ENCODE data around the gene CREB5. TPM values are rescaled to one million over a fixed set of nuclear protein-coding genes. Genes with fewer than 3 reads are reported as not detected.

The CREB5 gene
- polyA plus RNA-seq, 1 donor from 2014 or later, result 1.3 TPM

DNA sequence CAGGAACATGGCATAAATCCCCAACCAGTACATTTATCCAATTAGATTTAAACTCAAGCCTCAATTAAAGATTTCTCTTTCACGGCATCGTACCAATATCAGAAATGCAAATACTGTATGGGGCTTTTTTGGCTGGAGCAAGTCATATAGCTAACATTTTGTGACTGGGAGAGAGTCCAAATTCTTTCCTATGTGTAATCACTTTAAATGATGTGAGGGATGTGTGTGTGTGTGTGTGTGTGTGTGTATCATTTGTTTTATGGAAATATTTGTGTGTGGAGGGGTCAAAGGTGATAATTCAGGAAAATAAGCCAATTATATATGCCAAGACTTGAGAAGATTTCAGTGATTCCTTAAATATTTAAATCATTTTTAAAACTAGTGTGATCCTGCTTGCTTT, 349.2 kb downstream of the CREB5 start:
- Mint-ChIP-seq H3K27me3 (peaks cover 5% of the 10 kb centered on the region), H3K36me3 (no peaks in the 10 kb centered on the region), H3K4me1 (no peaks in the 10 kb centered on the region), H3K27ac (no peak overlapping the region), H3K9me3 (no peaks in the 10 kb centered on the region), H3K4me3 (no peak overlapping the region)

GRCh38 chr7:28762651-28763050, 350.3 kb downstream of the CREB5 start:
- Mint-ChIP-seq H3K9me3 (no peaks in the 10 kb centered on the region), H3K36me3 (no peaks in the 10 kb centered on the region), H3K4me3 (no peak overlapping the region), H3K27me3 (peaks cover 5% of the 10 kb centered on the region), H3K4me1 (no peaks in the 10 kb centered on the region), H3K27ac (no peak overlapping the region)

DNA sequence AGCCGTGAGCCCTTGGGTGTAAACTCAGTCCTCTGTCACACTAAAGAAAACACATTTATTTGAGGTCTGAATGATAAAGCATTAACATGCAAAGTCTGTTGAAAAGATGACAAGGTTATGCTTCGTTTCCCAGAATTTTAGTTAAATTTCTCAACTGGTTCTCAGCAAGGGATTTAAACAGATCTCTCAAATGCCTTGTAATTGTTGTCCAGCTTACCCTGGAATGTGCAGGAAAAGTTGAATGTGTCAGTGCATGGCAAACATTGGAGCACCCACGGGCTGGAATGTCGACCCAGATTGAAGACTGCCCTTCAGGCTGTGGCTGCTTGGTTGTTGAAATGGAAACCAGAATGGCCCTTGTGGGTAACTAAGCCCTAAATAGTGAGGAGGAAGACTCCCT, 354.0 kb downstream of the CREB5 start:
- Mint-ChIP-seq H3K4me3 (no peak overlapping the region), H3K9me3 (peaks cover 0 to 3% (median 0%) of the 10 kb centered on the region in 3 donors), H3K27ac (no peak overlapping the region), H3K4me1 (no peaks in the 10 kb centered on the region), H3K36me3 (no peaks in the 10 kb centered on the region), H3K27me3 (peaks cover 4% of the 10 kb centered on the region)

- H3K4me1 Mint-ChIP-seq, result no peaks in the 10 kb centered on the region
- H3K36me3 Mint-ChIP-seq, result no peaks in the 10 kb centered on the region
- peaks cover 4% of the 10 kb centered on the region for H3K27me3 Mint-ChIP-seq
- H3K9me3 Mint-ChIP-seq, result peaks cover 0 to 3% (median 0%) of the 10 kb centered on the region in 3 donors
- no peak overlapping the region for H3K4me3 Mint-ChIP-seq
- no peak overlapping the region for H3K27ac Mint-ChIP-seq
These were observed 355.0 kb downstream of the CREB5 start for GRCh38 chr7:28767356-28767755.

DNA sequence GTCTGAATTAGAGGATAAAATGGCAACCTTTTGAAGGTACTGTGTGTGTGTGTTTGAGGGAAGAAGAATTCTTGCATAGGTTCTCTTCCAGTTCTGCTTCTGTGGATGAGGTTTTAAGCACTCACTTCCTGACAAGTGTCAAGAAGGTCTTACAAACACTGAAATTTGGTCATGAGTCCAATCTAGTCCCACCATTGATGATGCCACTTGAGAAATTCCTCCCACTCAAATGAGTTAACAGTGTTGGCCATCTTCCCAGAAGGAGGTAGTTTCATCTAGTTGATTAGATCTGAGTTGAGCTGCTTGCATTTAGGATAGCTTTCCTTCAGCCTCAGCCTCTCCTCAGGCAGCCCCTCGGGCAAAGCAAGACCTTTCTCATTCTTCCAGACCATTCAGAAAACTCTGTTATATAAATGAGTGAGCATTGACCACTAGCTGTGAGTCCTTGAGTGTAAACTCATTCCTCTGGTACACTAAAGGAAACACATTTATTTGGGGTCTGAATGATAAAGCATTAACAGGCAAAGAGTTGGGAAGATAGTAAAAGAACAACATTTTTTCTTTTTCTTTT, 356.3 kb downstream of the CREB5 start:
- Mint-ChIP-seq H3K27me3 (peaks cover 2% of the 10 kb centered on the region), H3K36me3 (no peaks in the 10 kb centered on the region), H3K9me3 (peaks cover 0 to 3% (median 0%) of the 10 kb centered on the region in 3 donors), H3K4me1 (peaks cover 0 to 2% (median 0%) of the 10 kb centered on the region in 3 donors), H3K4me3 (no peak overlapping the region), H3K27ac (no peak overlapping the region)

- no peaks in the 10 kb centered on the region for H3K27me3 Mint-ChIP-seq
- peaks cover 0 to 2% (median 0%) of the 10 kb centered on the region in 3 donors for H3K4me1 Mint-ChIP-seq
- H3K27ac Mint-ChIP-seq, result no peak overlapping the region
- peaks cover 3% of the 10 kb centered on the region for H3K36me3 Mint-ChIP-seq
- H3K9me3 Mint-ChIP-seq, result peaks cover 0 to 3% (median 0%) of the 10 kb centered on the region in 3 donors
- H3K4me3 Mint-ChIP-seq, result no peak overlapping the region
These were observed 359.7 kb downstream of the CREB5 start for GRCh38 chr7:28771906-28772622.

- no peak overlapping the region for H3K27ac Mint-ChIP-seq
- no peaks in the 10 kb centered on the region for H3K27me3 Mint-ChIP-seq
- peaks cover 3% of the 10 kb centered on the region for H3K36me3 Mint-ChIP-seq
- peaks cover 0 to 3% (median 0%) of the 10 kb centered on the region in 3 donors for H3K9me3 Mint-ChIP-seq
- H3K4me1 Mint-ChIP-seq, result peaks cover 0 to 2% (median 0%) of the 10 kb centered on the region in 3 donors
- H3K4me3 Mint-ChIP-seq, result no peak overlapping the region
These were observed 361.3 kb downstream of the CREB5 start for GRCh38 chr7:28773423-28774145.

GRCh38 chr7:28774261-28774988, 362.1 kb downstream of the CREB5 start:
- peaks cover 0 to 2% (median 0%) of the 10 kb centered on the region in 3 donors for H3K4me1 Mint-ChIP-seq
- H3K27ac Mint-ChIP-seq, result no peak overlapping the region
- H3K27me3 Mint-ChIP-seq, result no peaks in the 10 kb centered on the region
- no peak overlapping the region for H3K4me3 Mint-ChIP-seq
- H3K9me3 Mint-ChIP-seq, result peaks cover 0 to 3% (median 0%) of the 10 kb centered on the region in 3 donors
- peaks cover 3% of the 10 kb centered on the region for H3K36me3 Mint-ChIP-seq

- H3K27ac Mint-ChIP-seq, result no peak overlapping the region
- peaks cover 0 to 2% (median 0%) of the 10 kb centered on the region in 3 donors for H3K9me3 Mint-ChIP-seq
- peaks cover 3% of the 10 kb centered on the region for H3K36me3 Mint-ChIP-seq
- H3K27me3 Mint-ChIP-seq, result no peaks in the 10 kb centered on the region
- H3K4me1 Mint-ChIP-seq, result peaks cover 2 to 9% (median 7%) of the 10 kb centered on the region in 3 donors
- no peak overlapping the region for H3K4me3 Mint-ChIP-seq
These were observed 364.3 kb downstream of the CREB5 start for GRCh38 chr7:28776463-28777157.

- H3K9me3 Mint-ChIP-seq, result peaks cover 0 to 2% (median 0%) of the 10 kb centered on the region in 3 donors
- H3K4me3 Mint-ChIP-seq, result no peak overlapping the region
These were observed 366.5 kb downstream of the CREB5 start for GRCh38 chr7:28778786-28779185.

GRCh38 chr7:28779954-28780353, 367.6 kb downstream of the CREB5 start:
- Mint-ChIP-seq H3K36me3 (no peaks in the 10 kb centered on the region), H3K4me1 (peaks cover 19 to 25% (median 20%) of the 10 kb centered on the region in 3 donors), H3K4me3 (no peak overlapping the region), H3K9me3 (peaks cover 0 to 2% (median 0%) of the 10 kb centered on the region in 3 donors), H3K27me3 (no peaks in the 10 kb centered on the region), H3K27ac (no peak overlapping the region)

More at GRCh38 chr7:28778786-28779185, 366.5 kb downstream of the CREB5 start:
- peaks cover 14 to 25% (median 20%) of the 10 kb centered on the region in 3 donors for H3K4me1 Mint-ChIP-seq
- H3K27me3 Mint-ChIP-seq, result no peaks in the 10 kb centered on the region
- peaks cover 3% of the 10 kb centered on the region for H3K36me3 Mint-ChIP-seq
- H3K27ac Mint-ChIP-seq, result no peak overlapping the region

DNA sequence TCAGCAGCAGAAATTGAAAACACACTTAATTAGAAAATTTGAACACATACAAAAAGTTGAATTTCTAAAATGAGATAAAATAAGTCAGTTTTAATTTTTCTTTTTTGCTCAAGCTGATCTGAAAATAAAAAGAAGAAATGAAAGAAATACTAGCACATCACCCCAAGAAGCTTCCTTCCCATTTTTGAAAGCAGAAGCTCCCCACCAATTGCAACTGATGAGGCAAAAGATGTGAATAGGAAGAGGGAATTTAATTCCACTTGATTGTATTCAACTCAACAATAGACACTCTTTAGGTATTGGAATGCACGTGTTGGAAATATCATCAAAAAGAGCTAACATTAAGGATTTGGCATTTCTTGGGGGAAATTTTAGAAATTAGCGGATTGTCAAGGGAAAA, 370.0 kb downstream of the CREB5 start:
- Mint-ChIP-seq H3K27ac (no peak overlapping the region), H3K4me3 (peak overlapping the region in 2 of 4 donors; percentile 59 to 87), H3K4me1 (peaks cover 22 to 37% (median 29%) of the 10 kb centered on the region in 3 donors), H3K27me3 (no peaks in the 10 kb centered on the region), H3K9me3 (peaks cover 0 to 2% (median 0%) of the 10 kb centered on the region in 3 donors), H3K36me3 (no peaks in the 10 kb centered on the region)

DNA sequence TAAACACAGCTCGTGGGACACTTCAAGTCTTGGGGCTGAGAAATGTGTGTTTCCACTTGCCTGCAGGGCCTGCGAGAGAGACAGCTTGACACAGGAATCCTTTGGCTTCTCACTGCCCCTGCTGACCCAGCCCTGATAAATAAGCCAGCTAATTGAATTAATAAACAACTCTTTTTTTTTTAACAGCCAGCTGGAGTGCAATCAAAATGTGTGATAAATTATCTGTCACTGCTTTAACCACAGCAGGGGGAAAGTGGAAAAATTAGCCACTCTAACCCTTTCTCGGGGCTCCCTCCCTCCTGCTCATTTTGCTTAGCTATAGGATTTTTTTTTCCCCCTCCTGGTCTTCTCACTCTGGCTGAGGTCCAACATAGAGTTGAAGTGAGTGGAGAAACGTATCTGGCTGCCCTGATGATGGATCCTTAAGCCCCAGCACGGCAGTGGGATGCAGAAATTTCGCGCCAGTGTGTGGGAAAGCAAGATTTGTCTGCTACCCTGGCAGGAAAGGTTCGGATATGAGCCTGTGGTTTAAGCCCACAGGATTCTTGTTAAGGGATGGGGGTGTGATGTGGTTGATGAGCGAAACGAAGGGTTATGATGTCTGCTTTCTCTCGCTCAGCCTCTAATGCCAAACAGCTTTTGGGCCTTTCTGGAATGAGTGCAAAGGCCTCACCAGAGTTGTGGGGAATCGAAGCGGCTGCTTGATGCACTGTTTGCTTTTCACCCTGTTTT, 372.0 kb downstream of the CREB5 start:
- Mint-ChIP-seq H3K27me3 (no peaks in the 10 kb centered on the region), H3K27ac (no peak overlapping the region), H3K9me3 (peaks cover 0 to 2% (median 0%) of the 10 kb centered on the region in 3 donors), H3K4me3 (peak overlapping the region in 1 of 4 donors; percentile 79), H3K36me3 (no peaks in the 10 kb centered on the region), H3K4me1 (peaks cover 22 to 37% (median 33%) of the 10 kb centered on the region in 3 donors)
